ENCODE results near the gene ARPC5L.

DNA sequence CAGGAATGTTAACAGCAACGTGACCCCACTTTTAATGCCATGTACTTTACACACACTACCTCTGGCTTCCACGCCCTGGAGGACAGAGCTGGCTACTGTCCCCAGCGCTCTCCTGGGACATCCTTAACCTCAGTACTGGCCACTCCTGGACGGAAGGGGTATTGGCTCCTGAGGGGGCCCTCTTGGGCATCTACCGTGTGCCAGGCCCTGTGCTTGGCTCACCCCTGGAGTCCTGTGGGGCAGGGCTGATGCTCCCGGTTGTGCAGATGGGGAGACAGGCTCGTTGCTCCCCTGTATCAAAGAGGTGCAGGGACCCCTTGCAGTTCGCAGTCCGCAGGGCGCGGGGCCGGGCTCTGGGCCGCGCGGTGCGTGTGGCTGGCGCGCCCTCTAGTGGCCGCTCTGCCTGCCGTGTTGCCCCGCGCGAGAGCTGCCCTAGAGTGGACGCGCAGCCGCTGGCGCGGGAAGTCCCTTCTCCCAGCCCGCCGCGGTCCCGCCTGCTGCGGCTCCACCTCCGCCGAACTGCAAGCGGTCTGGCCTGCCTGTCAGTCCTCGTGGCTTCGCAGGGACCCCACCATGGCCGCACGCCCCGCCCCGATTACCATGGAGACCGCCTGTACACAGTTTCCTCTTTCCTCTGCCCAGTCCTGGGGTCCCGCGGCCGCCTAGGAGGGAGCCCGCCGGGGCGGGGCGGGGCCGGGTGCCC is 8.9 kb upstream of the ARPC5L start, which contains the start of gene WDR38:
- TF ChIP-seq, protein P1, sequence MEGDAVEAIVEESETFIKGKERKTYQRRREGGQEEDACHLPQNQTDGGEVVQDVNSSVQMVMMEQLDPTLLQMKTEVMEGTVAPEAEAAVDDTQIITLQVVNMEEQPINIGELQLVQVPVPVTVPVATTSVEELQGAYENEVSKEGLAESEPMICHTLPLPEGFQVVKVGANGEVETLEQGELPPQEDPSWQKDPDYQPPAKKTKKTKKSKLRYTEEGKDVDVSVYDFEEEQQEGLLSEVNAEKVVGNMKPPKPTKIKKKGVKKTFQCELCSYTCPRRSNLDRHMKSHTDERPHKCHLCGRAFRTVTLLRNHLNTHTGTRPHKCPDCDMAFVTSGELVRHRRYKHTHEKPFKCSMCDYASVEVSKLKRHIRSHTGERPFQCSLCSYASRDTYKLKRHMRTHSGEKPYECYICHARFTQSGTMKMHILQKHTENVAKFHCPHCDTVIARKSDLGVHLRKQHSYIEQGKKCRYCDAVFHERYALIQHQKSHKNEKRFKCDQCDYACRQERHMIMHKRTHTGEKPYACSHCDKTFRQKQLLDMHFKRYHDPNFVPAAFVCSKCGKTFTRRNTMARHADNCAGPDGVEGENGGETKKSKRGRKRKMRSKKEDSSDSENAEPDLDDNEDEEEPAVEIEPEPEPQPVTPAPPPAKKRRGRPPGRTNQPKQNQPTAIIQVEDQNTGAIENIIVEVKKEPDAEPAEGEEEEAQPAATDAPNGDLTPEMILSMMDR (IDR thresholded peaks at IDR 0.05; ENCODE audit: borderline replicate concordance, extremely low read depth, low read length, poor library complexity, severe bottlenecking) = peak; percentile 90
- TF ChIP-seq EZH2 (IDR thresholded peaks at IDR 0.05; ENCODE audit: borderline replicate concordance, low read depth, low read length, severe bottlenecking) = no peak

Measured in DND-41 (cell line).